Lung (tissue), 12 donors: ENCODE data around the gene IQCE. TPM values are rescaled to one million over a fixed set of nuclear protein-coding genes. Genes with fewer than 3 reads are reported as not detected.
A peak's percentile ranks its signal among the peaks of the same experiment; 100 is the strongest.

Source experiments
- ATAC-seq: fragments of 200-7000 bp; cut with Tn5 transposase; one replicate; pipeline ENCODE4 v1.9.1; 2020; ENCODE audit warnings: moderate number of reproducible peaks; ENCODE audit not compliant: insufficient read depth, low FRiP score
- DNase-seq, 3 donors: peaks; one replicate each; pipeline ENCODE4 v3.0.0-alpha.2; 2013 to 2017
- H3K27ac ChIP-seq, 2 donors: one replicate each; pipeline ENCODE4 v1.5.1; 2013; ENCODE audit warnings: mild to moderate bottlenecking in 2 of 2, moderate library complexity in 2 of 2, control low read depth in 1 of 2, inconsistent platforms in 1 of 2, low read depth in 1 of 2, low read length in 1 of 2
- H3K27me3 ChIP-seq, 3 donors: one replicate each; pipeline ENCODE4 v1.5.1; 2013; ENCODE audit warnings: low read length in 2 of 3; ENCODE audit not compliant: control insufficient read depth in 3 of 3, insufficient read depth in 3 of 3
- H3K36me3 ChIP-seq, 4 donors: one replicate each; pipeline ENCODE4 v1.5.1; 2013; ENCODE audit warnings: low read length in 4 of 4, mild to moderate bottlenecking in 1 of 4, moderate library complexity in 1 of 4; ENCODE audit not compliant: control insufficient read depth in 4 of 4, insufficient read depth in 4 of 4
- H3K4me1 ChIP-seq, 5 donors: one replicate each; pipeline ENCODE4 v1.5.1; 2013; ENCODE audit warnings: low read length in 5 of 5, mild to moderate bottlenecking in 2 of 5, moderate library complexity in 1 of 5; ENCODE audit not compliant: control insufficient read depth in 5 of 5, insufficient read depth in 5 of 5
- H3K4me3 ChIP-seq: one replicate; pipeline ENCODE4 v1.5.1; 2013; ENCODE audit warnings: mild to moderate bottlenecking, control low read depth, moderate library complexity
- H3K9ac ChIP-seq, 2 donors: one replicate each; pipeline ENCODE4 v1.5.1; 2013; ENCODE audit warnings: low read length in 2 of 2, control low read depth in 1 of 2; ENCODE audit not compliant: insufficient read depth in 1 of 2
- H3K9me3 ChIP-seq, 4 donors: one replicate each; pipeline ENCODE4 v1.5.1; 2013; ENCODE audit warnings: low read length in 3 of 4, mild to moderate bottlenecking in 1 of 4, moderate library complexity in 1 of 4; ENCODE audit not compliant: control insufficient read depth in 4 of 4, insufficient read depth in 3 of 4
- CTCF ChIP-seq: IDR thresholded peaks from 2 replicates; pipeline ENCODE4 v1.5.1; 2012; ENCODE audit warnings: mild to moderate bottlenecking; ENCODE audit errors: control extremely low read depth, extremely low read depth
- WGBS, 2 donors: extraction: QIAGEN DNeasy Blood & Tissue Kit; methylation state at CpG; one replicate each; pipeline ENCODE4 v1.1.7; 2013; 5-methylcytosine and 5-hydroxymethylcytosine counted together
- polyA plus RNA-seq, 2 donors: library from polyadenylated mRNA; stranded (reverse); fragments of 200-250 nt; gene quantifications; one replicate each; pipeline ENCODE4 v1.2.1, GENCODE V29; 2013
- total RNA-seq, 2 donors: library from RNA; depleted of rRNA in 1 of 2; stranded (reverse); fragments of >200 nt in 1 of 2; gene quantifications; one replicate each; pipeline ENCODE4 v1.2.1, GENCODE V29; 2014 to 2021
- donor health status: control.
- donor health status: control.
- donor health status: Bipolar disorder and iron deficiency.
- donor health status: healthy.
- donor health status: DM: yes; HTN: yes; CAD: no.

Gene IQCE
- total and polyA plus RNA-seq, 4 donors: 8.1 to 29.0 (median 16.0) TPM

- no peaks in the 10 kb centered on the region for H3K27me3 ChIP-seq
- 15 to 28% methylated on average over 25 to 27 of the region's 27 CpGs for WGBS, 2 donors
- no peak for TF ChIP-seq CTCF
- H3K9ac ChIP-seq: no peak overlapping the region
- H3K27ac ChIP-seq: peak overlapping the region in 1 of 2 donors; percentile 76
- ATAC-seq: no peak
- no peaks in the 10 kb centered on the region for H3K9me3 ChIP-seq
- peaks cover 0 to 27% (median 25%) of the 10 kb centered on the region in 5 donors for H3K4me1 ChIP-seq
- no peak overlapping the region for H3K4me3 ChIP-seq
- H3K36me3 ChIP-seq: no peaks in the 10 kb centered on the region
- peak in 1 of 3 donors; percentile 73 for DNase-seq
These were observed 47.6 kb upstream of the IQCE start for GRCh38 chr7:2510909-2511768.

GRCh38 chr7:2511769-2512168, 47.0 kb upstream of the IQCE start:
- Histone ChIP-seq H3K9me3 (no peaks in the 10 kb centered on the region), H3K27ac (peak overlapping the region in 1 of 2 donors; percentile 44), H3K36me3 (no peaks in the 10 kb centered on the region), H3K4me3 (no peak overlapping the region), H3K9ac (no peak overlapping the region), H3K4me1 (peaks cover 0 to 33% (median 25%) of the 10 kb centered on the region in 5 donors), H3K27me3 (no peaks in the 10 kb centered on the region)
- 29 to 33% methylated on average over 18 of the region's 18 CpGs for WGBS, 2 donors
- ATAC-seq (no peak), DNase-seq (no peak)
- TF ChIP-seq CTCF: no peak

- Histone ChIP-seq H3K27ac (peak overlapping the region in 1 of 2 donors; percentile 44), H3K4me1 (peaks cover 0 to 35% (median 25%) of the 10 kb centered on the region in 5 donors), H3K36me3 (no peaks in the 10 kb centered on the region), H3K4me3 (no peak overlapping the region), H3K9ac (no peak overlapping the region), H3K27me3 (no peaks in the 10 kb centered on the region), H3K9me3 (no peaks in the 10 kb centered on the region)
- no peak for ATAC-seq
- 36 to 38% methylated on average over 12 of the region's 12 CpGs for WGBS, 2 donors
- DNase-seq: no peak
- no peak for TF ChIP-seq CTCF
These were observed 46.6 kb upstream of the IQCE start for GRCh38 chr7:2512179-2512661.
